SU-DHL-6 (cell line): ENCODE data around the gene PLCL1.

Source experiments
- H2AFZ ChIP-seq: fragments of 200-600 bp; sonication (generic); 2 replicates; pipeline ENCODE4 v1.6.1; 2014; ENCODE audit warnings: low read depth, mild to moderate bottlenecking, moderate library complexity, mixed read lengths, antibody characterized with exemption, low read length; ENCODE audit not compliant: severe bottlenecking
- H3F3A ChIP-seq: fragments of 200-600 bp; shearing (Covaris generic); 2 replicates; pipeline ENCODE4 v1.6.0; 2016; ENCODE audit warnings: antibody characterized with exemption, mild to moderate bottlenecking; ENCODE audit not compliant: insufficient read depth
- H3K27ac ChIP-seq: fragments of 200-600 bp; sonication (generic); 2 replicates; pipeline ENCODE4 v1.5.1; 2016; ENCODE audit warnings: low read depth, mild to moderate bottlenecking, low read length, moderate library complexity, mixed read lengths
- H3K27me3 ChIP-seq: fragments of 200-600 bp; sonication (generic), shearing (Covaris generic); 2 replicates; pipeline ENCODE4 v1.6.0; 2014; ENCODE audit warnings: mild to moderate bottlenecking, low read length
- H3K36me3 ChIP-seq: fragments of 200-600 bp; sonication (generic); 2 replicates; pipeline ENCODE4 v1.6.1; 2014; ENCODE audit warnings: mild to moderate bottlenecking, low read length, mixed read lengths
- H3K4me2 ChIP-seq: fragments of 300-600, 200-600 bp; shearing (Covaris generic), sonication (generic); 2 replicates; pipeline ENCODE4 v1.6.0; 2014; ENCODE audit warnings: low read length, low read depth, mild to moderate bottlenecking; ENCODE audit not compliant: poor library complexity, severe bottlenecking
- H3K4me3 ChIP-seq: fragments of 200-600 bp; sonication (generic); 2 replicates; pipeline ENCODE4 v1.5.1; 2014; ENCODE audit warnings: antibody characterized with exemption, low read length, mild to moderate bottlenecking, mixed read lengths; ENCODE audit not compliant: insufficient read depth, poor library complexity, severe bottlenecking
- H3K79me2 ChIP-seq: fragments of 200-600 bp; sonication (generic); 2 replicates; pipeline ENCODE4 v1.6.1; 2014; ENCODE audit warnings: mild to moderate bottlenecking, low read length, moderate library complexity; ENCODE audit not compliant: insufficient read depth
- H3K9ac ChIP-seq: fragments of 200-600 bp; sonication (generic); 2 replicates; pipeline ENCODE4 v1.7.0; 2014; ENCODE audit warnings: mild to moderate bottlenecking, low read length
- H3K9me2 ChIP-seq: fragments of 200-600 bp; sonication (generic); replicated peaks from 2 replicates; pipeline ENCODE4 v1.6.1; 2014; ENCODE audit warnings: low read length; ENCODE audit not compliant: insufficient read depth
- H3K9me3 ChIP-seq: fragments of 200-600 bp; sonication (generic); 2 replicates; pipeline ENCODE4 v1.6.1; 2014; ENCODE audit warnings: low read length, mixed read lengths; ENCODE audit not compliant: insufficient read depth
- H4K20me1 ChIP-seq: fragments of 200-600 bp; sonication (generic); 2 replicates; pipeline ENCODE4 v1.6.1; 2014; ENCODE audit warnings: low read depth, mild to moderate bottlenecking, antibody characterized with exemption, low read length, moderate library complexity, mixed read lengths
- CTCF ChIP-seq: fragments of 200-600 bp; sonication (generic); IDR thresholded peaks from one replicate; pipeline ENCODE4 v1.5.1; 2017; ENCODE audit warnings: antibody characterized with exemption, mild to moderate bottlenecking, low read length, moderate library complexity; ENCODE audit not compliant: insufficient read depth, poor library complexity, severe bottlenecking
- EZH2phosphoT487 ChIP-seq: fragments of 200-600 bp; sonication (generic), shearing (Covaris generic); conservative IDR thresholded peaks from 2 replicates; pipeline ENCODE4 v1.6.1; 2018; ENCODE audit warnings: mild to moderate bottlenecking, antibody characterized with exemption, low read length, moderate library complexity, mixed read lengths

The PLCL1 gene

GRCh38 chr2:197883354-197884032 lies 79.1 kb downstream of the PLCL1 start:
- no peaks in the 10 kb centered on the region for H3K27me3 ChIP-seq
- H3K9me3 ChIP-seq = no peaks in the 10 kb centered on the region
- H3K27ac ChIP-seq = no peak overlapping the region
- H2AFZ ChIP-seq = no peak overlapping the region
- no peak overlapping the region for H3K4me2 ChIP-seq
- H3K4me3 ChIP-seq = no peak overlapping the region
- no peaks in the 10 kb centered on the region for H3K36me3 ChIP-seq
- no peaks in the 10 kb centered on the region for H3F3A ChIP-seq
- H4K20me1 ChIP-seq = no peaks in the 10 kb centered on the region
- TF ChIP-seq EZH2phosphoT487 (no peak), CTCF (no peak)
- no peaks in the 10 kb centered on the region for H3K9me2 ChIP-seq
- no peak overlapping the region for H3K9ac ChIP-seq
- H3K79me2 ChIP-seq = no peaks in the 10 kb centered on the region

GRCh38 chr2:197884252-197884651 lies 79.9 kb downstream of the PLCL1 start:
- Histone ChIP-seq H3K79me2 (no peaks in the 10 kb centered on the region), H3K4me2 (no peak overlapping the region), H3K9me3 (no peaks in the 10 kb centered on the region), H4K20me1 (no peaks in the 10 kb centered on the region), H3K27me3 (no peaks in the 10 kb centered on the region), H3K36me3 (no peaks in the 10 kb centered on the region), H3K27ac (no peak overlapping the region), H2AFZ (no peak overlapping the region), H3K9ac (no peak overlapping the region), H3K4me3 (no peak overlapping the region), H3K9me2 (no peaks in the 10 kb centered on the region), H3F3A (no peaks in the 10 kb centered on the region)
- no peak for TF ChIP-seq CTCF
- no peak for TF ChIP-seq EZH2phosphoT487

- Histone ChIP-seq H3K27ac (no peak overlapping the region), H3K9ac (no peak overlapping the region), H3K27me3 (no peaks in the 10 kb centered on the region), H3K9me3 (no peaks in the 10 kb centered on the region), H3K4me2 (no peak overlapping the region), H2AFZ (no peak overlapping the region), H3K36me3 (no peaks in the 10 kb centered on the region), H4K20me1 (no peaks in the 10 kb centered on the region), H3F3A (no peaks in the 10 kb centered on the region), H3K9me2 (no peaks in the 10 kb centered on the region), H3K79me2 (no peaks in the 10 kb centered on the region), H3K4me3 (no peak overlapping the region)
- TF ChIP-seq EZH2phosphoT487 (no peak), CTCF (no peak)
Measured at GRCh38 chr2:197885126-197885525, 80.7 kb downstream of the PLCL1 start.
